OCI-LY1 (cell line): ENCODE data around the gene PTPRN2.

ENCODE experiments used
- H2AFZ ChIP-seq: fragments of 200-600 bp; sonication (generic), shearing (Covaris generic); 2 replicates; pipeline ENCODE4 v1.6.0; 2014; ENCODE audit warnings: antibody characterized with exemption, mild to moderate bottlenecking, low read length
- H3F3A ChIP-seq: fragments of 200-600 bp; sonication (generic), shearing (Covaris generic); 2 replicates; pipeline ENCODE4 v1.6.0; 2014; ENCODE audit warnings: mild to moderate bottlenecking, antibody characterized with exemption, low read length, moderate library complexity; ENCODE audit not compliant: insufficient read depth
- H3K27ac ChIP-seq: fragments of 200-600 bp; sonication (generic); 2 replicates; pipeline ENCODE4 v1.5.1; 2014; ENCODE audit warnings: low read length, mixed run types, mild to moderate bottlenecking, low read depth; ENCODE audit not compliant: poor library complexity, severe bottlenecking
- H3K27me3 ChIP-seq: fragments of 200-600 bp; sonication (generic); 2 replicates; pipeline ENCODE4 v1.6.0; 2014; ENCODE audit warnings: antibody characterized with exemption, mild to moderate bottlenecking, low read length, moderate library complexity; ENCODE audit not compliant: insufficient read depth
- H3K36me3 ChIP-seq: fragments of 200-600 bp; sonication (generic); 2 replicates; pipeline ENCODE4 v1.6.1; 2014; ENCODE audit warnings: mild to moderate bottlenecking, antibody characterized with exemption, low read length, moderate library complexity, mixed read lengths; ENCODE audit not compliant: insufficient read depth
- H3K4me1 ChIP-seq: fragments of 200-600 bp; sonication (generic); 2 replicates; pipeline ENCODE4 v1.5.1; 2014; ENCODE audit warnings: mild to moderate bottlenecking, low read length, moderate library complexity; ENCODE audit not compliant: insufficient read depth, severe bottlenecking
- H3K4me2 ChIP-seq: fragments of 200-600 bp; sonication (generic), shearing (Covaris generic); 2 replicates; pipeline ENCODE4 v1.6.1; 2014; ENCODE audit warnings: low read length
- H3K4me3 ChIP-seq: fragments of 200-600 bp; sonication (generic); 2 replicates; pipeline ENCODE4 v1.5.1; 2014; ENCODE audit warnings: low read length, low read depth, mild to moderate bottlenecking, mixed read lengths; ENCODE audit not compliant: poor library complexity, severe bottlenecking
- H3K79me2 ChIP-seq: fragments of 200-600 bp; shearing (Covaris generic); 2 replicates; pipeline ENCODE4 v1.6.1; 2016; ENCODE audit warnings: mixed run types, low read length, mixed read lengths; ENCODE audit not compliant: insufficient read depth
- H3K9ac ChIP-seq: fragments of 200-600 bp; sonication (generic), shearing (Covaris generic); 2 replicates; pipeline ENCODE4 v1.6.1; 2014; ENCODE audit warnings: mild to moderate bottlenecking, low read length, mixed read lengths
- H3K9me2 ChIP-seq: fragments of 200-600 bp; sonication (generic), shearing (Covaris generic); 2 replicates; pipeline ENCODE4 v1.6.1; 2014; ENCODE audit warnings: low read depth, mild to moderate bottlenecking, low read length, mixed read lengths
- H3K9me3 ChIP-seq: fragments of 200-600 bp; shearing (Covaris generic); 2 replicates; pipeline ENCODE4 v1.6.1; 2014; ENCODE audit warnings: low read length, mixed read lengths
- H4K20me1 ChIP-seq: fragments of 200-600 bp; sonication (generic), shearing (Covaris generic); 2 replicates; pipeline ENCODE4 v1.6.0; 2016; ENCODE audit warnings: mild to moderate bottlenecking, low read length; ENCODE audit not compliant: insufficient read depth
- EZH2 ChIP-seq: fragments of 200-600 bp; sonication (generic), shearing (Covaris generic); IDR thresholded peaks from 2 replicates; pipeline ENCODE4 v1.8.0; 2017; ENCODE audit warnings: borderline replicate concordance, mixed run types, mild to moderate bottlenecking, antibody characterized with exemption, low read length, moderate library complexity, mixed read lengths
- TF ChIP-seq, protein P1 (sequence below): fragments of 200-600 bp; sonication (generic), shearing (Covaris generic); IDR thresholded peaks from 2 replicates; pipeline ENCODE4 v1.5.1; 2017; ENCODE audit warnings: mild to moderate bottlenecking, antibody characterized with exemption, low read length, moderate library complexity, mixed read lengths

The PTPRN2 gene

GRCh38 chr7:157992511-157993160, 595.0 kb downstream of the PTPRN2 start:
- no peaks in the 10 kb centered on the region for H3K9me2 ChIP-seq
- no peak overlapping the region for H3K27ac ChIP-seq
- H3K4me1 ChIP-seq, result no peaks in the 10 kb centered on the region
- H3K4me3 ChIP-seq, result no peak overlapping the region
- no peaks in the 10 kb centered on the region for H3K79me2 ChIP-seq
- no peak overlapping the region for H3K9ac ChIP-seq
- H3K27me3 ChIP-seq, result no peaks in the 10 kb centered on the region
- no peaks in the 10 kb centered on the region for H3F3A ChIP-seq
- TF ChIP-seq, protein P1, sequence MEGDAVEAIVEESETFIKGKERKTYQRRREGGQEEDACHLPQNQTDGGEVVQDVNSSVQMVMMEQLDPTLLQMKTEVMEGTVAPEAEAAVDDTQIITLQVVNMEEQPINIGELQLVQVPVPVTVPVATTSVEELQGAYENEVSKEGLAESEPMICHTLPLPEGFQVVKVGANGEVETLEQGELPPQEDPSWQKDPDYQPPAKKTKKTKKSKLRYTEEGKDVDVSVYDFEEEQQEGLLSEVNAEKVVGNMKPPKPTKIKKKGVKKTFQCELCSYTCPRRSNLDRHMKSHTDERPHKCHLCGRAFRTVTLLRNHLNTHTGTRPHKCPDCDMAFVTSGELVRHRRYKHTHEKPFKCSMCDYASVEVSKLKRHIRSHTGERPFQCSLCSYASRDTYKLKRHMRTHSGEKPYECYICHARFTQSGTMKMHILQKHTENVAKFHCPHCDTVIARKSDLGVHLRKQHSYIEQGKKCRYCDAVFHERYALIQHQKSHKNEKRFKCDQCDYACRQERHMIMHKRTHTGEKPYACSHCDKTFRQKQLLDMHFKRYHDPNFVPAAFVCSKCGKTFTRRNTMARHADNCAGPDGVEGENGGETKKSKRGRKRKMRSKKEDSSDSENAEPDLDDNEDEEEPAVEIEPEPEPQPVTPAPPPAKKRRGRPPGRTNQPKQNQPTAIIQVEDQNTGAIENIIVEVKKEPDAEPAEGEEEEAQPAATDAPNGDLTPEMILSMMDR, result no peak
- no peak for TF ChIP-seq EZH2
- no peaks in the 10 kb centered on the region for H4K20me1 ChIP-seq
- 0 out of 2 replicates have a peak, but pooled peaks cover 3% of the 10 kb centered on the region for H3K9me3 ChIP-seq
- no peaks in the 10 kb centered on the region for H3K36me3 ChIP-seq
- no peak overlapping the region for H3K4me2 ChIP-seq
- H2AFZ ChIP-seq, result no peak overlapping the region

GRCh38 chr7:157991761-157992160, 595.9 kb downstream of the PTPRN2 start:
- H3K27me3 ChIP-seq, result no peaks in the 10 kb centered on the region

GRCh38 chr7:157991351-157991750, 596.3 kb downstream of the PTPRN2 start:
- H3K9ac ChIP-seq, result no peak overlapping the region
- no peak overlapping the region for H3K4me2 ChIP-seq

More at GRCh38 chr7:157991761-157992160, 595.9 kb downstream of the PTPRN2 start:
- Histone ChIP-seq H3K27ac (no peak overlapping the region), H3K36me3 (no peaks in the 10 kb centered on the region), H3K9me2 (no peaks in the 10 kb centered on the region), H3K4me3 (no peak overlapping the region), H3K79me2 (no peaks in the 10 kb centered on the region), H3K9me3 (0 out of 2 replicates have a peak, but pooled peaks cover 3% of the 10 kb centered on the region), H3K4me1 (no peaks in the 10 kb centered on the region), H4K20me1 (no peaks in the 10 kb centered on the region), H3F3A (no peaks in the 10 kb centered on the region), H2AFZ (no peak overlapping the region), H3K4me2 (no peak overlapping the region), H3K9ac (no peak overlapping the region)
- TF ChIP-seq, protein P1, result no peak
- no peak for TF ChIP-seq EZH2

More at GRCh38 chr7:157991351-157991750, 596.3 kb downstream of the PTPRN2 start:
- no peaks in the 10 kb centered on the region for H4K20me1 ChIP-seq
- no peak overlapping the region for H3K4me3 ChIP-seq
- H3K79me2 ChIP-seq, result no peaks in the 10 kb centered on the region
- H3K36me3 ChIP-seq, result no peaks in the 10 kb centered on the region
- no peak overlapping the region for H3K27ac ChIP-seq
- TF ChIP-seq, protein P1, result no peak
- no peak for TF ChIP-seq EZH2
- H3K4me1 ChIP-seq, result no peaks in the 10 kb centered on the region
- no peak overlapping the region for H2AFZ ChIP-seq
- no peaks in the 10 kb centered on the region for H3F3A ChIP-seq
- H3K9me2 ChIP-seq, result no peaks in the 10 kb centered on the region
- no peaks in the 10 kb centered on the region for H3K27me3 ChIP-seq
- 0 out of 2 replicates have a peak, but pooled peaks cover 3% of the 10 kb centered on the region for H3K9me3 ChIP-seq
